ENCODE results near the gene PKNOX2. TPM values are rescaled to one million over a fixed set of nuclear protein-coding genes. Genes with fewer than 3 reads are reported as not detected.

PKNOX2 gene
- total RNA-seq, 1 experiment from 2014 or later, result 3.7 TPM

- Mint-ChIP-seq H3K27me3 (ENCODE audit: low read depth) (no peaks in the 10 kb centered on the region), H3K4me3 (no peak overlapping the region), H3K4me1 (peaks cover 8% of the 10 kb centered on the region), H3K9me3 (0 out of 2 replicates have a peak, but pooled peaks cover 5% of the 10 kb centered on the region), H3K27ac (no peak overlapping the region), H3K36me3 (no peaks in the 10 kb centered on the region)
- DNase-seq (ENCODE audit: low spot score), result no peak
- CTCF ChIA-PET, result interaction anchor here (0.6 to 4.9 kb wide), 4 partner anchors 42 to 162 kb away, joined by 3 to 23 read pairs (median 3); no protein-coding TSS in a partner anchor
- TF ChIP-seq TEAD1 (CRISPR knock-in tag; IDR thresholded peaks at IDR 0.05) (no peak), ESRRA (CRISPR knock-in tag; IDR thresholded peaks at IDR 0.05; ENCODE audit: borderline replicate concordance) (no peak), ZNF317 (CRISPR knock-in tag; IDR thresholded peaks at IDR 0.05; ENCODE audit: borderline replicate concordance, low read depth) (no peak), ELF4 (CRISPR knock-in tag; IDR thresholded peaks at IDR 0.05; ENCODE audit: low read depth) (no peak), NR2C2 (CRISPR knock-in tag; IDR thresholded peaks at IDR 0.05) (no peak), KAT7 (CRISPR knock-in tag; IDR thresholded peaks at IDR 0.05; ENCODE audit: borderline replicate concordance) (no peak), ZNF281 (CRISPR knock-in tag; IDR thresholded peaks at IDR 0.05) (no peak), MXD4 (CRISPR knock-in tag; IDR thresholded peaks at IDR 0.05; ENCODE audit: borderline replicate concordance) (no peak), ZBTB21 (CRISPR knock-in tag; IDR thresholded peaks at IDR 0.05; ENCODE audit: borderline replicate concordance) (no peak), ETV6 (CRISPR knock-in tag; IDR thresholded peaks at IDR 0.05) (no peak), MLX (CRISPR knock-in tag; IDR thresholded peaks at IDR 0.05) (no peak), ATF6 (CRISPR knock-in tag; IDR thresholded peaks at IDR 0.05) (no peak)
- POLR2A ChIA-PET, result no interaction called here
- no peak for ATAC-seq
These were observed 139.1 kb downstream of the PKNOX2 start for GRCh38 chr11:125303694-125304093.

- H3K4me1 Mint-ChIP-seq, result peaks cover 8% of the 10 kb centered on the region
- ATAC-seq (no peak), DNase-seq (ENCODE audit: low spot score) (no peak)
- no peaks in the 10 kb centered on the region for H3K36me3 Mint-ChIP-seq
- no peak overlapping the region for H3K4me3 Mint-ChIP-seq
- CTCF ChIA-PET, result interaction anchor here (0.6 to 4.9 kb wide), 4 partner anchors 41 to 149 kb away, joined by 3 to 23 read pairs (median 4); no protein-coding TSS in a partner anchor
- no peaks in the 10 kb centered on the region; the same call in 1 of the 2 replicates for H3K27me3 Mint-ChIP-seq (ENCODE audit: low read depth)
- 0 out of 2 replicates have a peak, but pooled peaks cover 7% of the 10 kb centered on the region for H3K9me3 Mint-ChIP-seq
- H3K27ac Mint-ChIP-seq, result no peak overlapping the region
- POLR2A ChIA-PET, result no interaction called here
- TF ChIP-seq ZNF121 (CRISPR knock-in tag; IDR thresholded peaks at IDR 0.05) (no peak), HMGA2 (CRISPR knock-in tag; IDR thresholded peaks at IDR 0.05) (no peak), FOXP1 (CRISPR knock-in tag; IDR thresholded peaks at IDR 0.05; ENCODE audit: borderline replicate concordance) (no peak), NFE2L1 (CRISPR knock-in tag; IDR thresholded peaks at IDR 0.05) (no peak), USF1 (CRISPR knock-in tag; IDR thresholded peaks at IDR 0.05) (no peak), GTF2I (CRISPR knock-in tag; conservative IDR thresholded peaks at IDR 0.05) (no peak), JUN (CRISPR knock-in tag; IDR thresholded peaks at IDR 0.05) (no peak), ZNF512 (CRISPR knock-in tag; IDR thresholded peaks at IDR 0.05; ENCODE audit: borderline replicate concordance) (no peak), KAT7 (CRISPR knock-in tag; IDR thresholded peaks at IDR 0.05; ENCODE audit: borderline replicate concordance) (no peak), AR (CRISPR knock-in tag; IDR thresholded peaks at IDR 0.05) (no peak), GABPB1 (CRISPR knock-in tag; IDR thresholded peaks at IDR 0.05) (no peak), ZNF232 (CRISPR knock-in tag; IDR thresholded peaks at IDR 0.05) (no peak)
These were observed 139.6 kb downstream of the PKNOX2 start for GRCh38 chr11:125304136-125304535.

Measured in WTC11 (cell line).